Measurements from ENCODE around the gene CCDC169. TPM values are rescaled to one million over a fixed set of nuclear protein-coding genes. Genes with fewer than 3 reads are reported as not detected.

CCDC169 gene
- total and polyA plus RNA-seq, 2 experiments from 2014 or later = 1.9 to 7.7 TPM

GRCh38 chr13:36273431-36273830 lies 24.2 kb downstream of the CCDC169 start:
- no peak overlapping the region for H3K27ac ChIP-seq
- no peak for DNase-seq (ENCODE audit: low spot score)
- WGBS (ENCODE audit: low lambda C conversion rate, missing lambda C conversion rate) = 89% methylated on average over 2 of the region's 2 CpGs
- H4K20me1 ChIP-seq (ENCODE audit: insufficient read depth, poor library complexity, severe bottlenecking) = no peaks in the 10 kb centered on the region
- no peak for TF ChIP-seq CTCF (IDR thresholded peaks at IDR 0.05; ENCODE audit: poor library complexity)
- H3K9me2 ChIP-seq (replicated peaks; ENCODE audit: insufficient read depth) = no peaks in the 10 kb centered on the region
- H2AFZ ChIP-seq = no peak overlapping the region
- H3K4me3 ChIP-seq = no peak overlapping the region
- H3K4me1 ChIP-seq (ENCODE audit: insufficient read depth) = no peaks in the 10 kb centered on the region
- no peaks in the 10 kb centered on the region for H3K9me3 ChIP-seq (ENCODE audit: low read depth)
- H3K4me2 ChIP-seq = no peak overlapping the region
- no peaks in the 10 kb centered on the region for H3K27me3 ChIP-seq
- no peaks in the 10 kb centered on the region for H3K79me2 ChIP-seq
- H3K36me3 ChIP-seq (replicated peaks; ENCODE audit: insufficient read depth, low read depth) = no peaks in the 10 kb centered on the region

- Histone ChIP-seq H3K9me3 (ENCODE audit: low read depth) (no peaks in the 10 kb centered on the region), H3K36me3 (replicated peaks; ENCODE audit: insufficient read depth, low read depth) (no peaks in the 10 kb centered on the region), H3K27ac (no peak overlapping the region), H3K4me2 (no peak overlapping the region), H3K27me3 (no peaks in the 10 kb centered on the region), H3K4me3 (no peak overlapping the region), H4K20me1 (ENCODE audit: insufficient read depth, poor library complexity, severe bottlenecking) (no peaks in the 10 kb centered on the region), H3K79me2 (no peaks in the 10 kb centered on the region), H3K4me1 (ENCODE audit: insufficient read depth) (no peaks in the 10 kb centered on the region), H2AFZ (no peak overlapping the region), H3K9me2 (replicated peaks; ENCODE audit: insufficient read depth) (no peaks in the 10 kb centered on the region)
- TF ChIP-seq EZH2 (IDR thresholded peaks at IDR 0.05; ENCODE audit: borderline replicate concordance) (no peak), CTCF (IDR thresholded peaks at IDR 0.05; ENCODE audit: poor library complexity) (no peak), EZH2phosphoT487 (IDR thresholded peaks at IDR 0.05; ENCODE audit: low read depth, severe bottlenecking, unreplicated experiment) (no peak)
- DNase-seq (ENCODE audit: low spot score) = no peak
Observed at GRCh38 chr13:36261976-36262375, 35.6 kb downstream of the CCDC169 start.

GRCh38 chr13:36261011-36261410 lies 36.6 kb downstream of the CCDC169 start:
- Histone ChIP-seq H3K4me3 (no peak overlapping the region), H3K36me3 (replicated peaks; ENCODE audit: insufficient read depth, low read depth) (no peaks in the 10 kb centered on the region), H3K79me2 (no peaks in the 10 kb centered on the region), H3K9me3 (ENCODE audit: low read depth) (no peaks in the 10 kb centered on the region), H3K4me2 (no peak overlapping the region), H3K4me1 (ENCODE audit: insufficient read depth) (no peaks in the 10 kb centered on the region), H3K9me2 (replicated peaks; ENCODE audit: insufficient read depth) (no peaks in the 10 kb centered on the region), H2AFZ (no peak overlapping the region), H4K20me1 (ENCODE audit: insufficient read depth, poor library complexity, severe bottlenecking) (no peaks in the 10 kb centered on the region), H3K27me3 (no peaks in the 10 kb centered on the region), H3K27ac (no peak overlapping the region)
- no peak for DNase-seq (ENCODE audit: low spot score)
- TF ChIP-seq EZH2phosphoT487 (IDR thresholded peaks at IDR 0.05; ENCODE audit: low read depth, severe bottlenecking, unreplicated experiment) = no peak
- no peak for TF ChIP-seq EZH2 (IDR thresholded peaks at IDR 0.05; ENCODE audit: borderline replicate concordance)
- no peak for TF ChIP-seq CTCF (IDR thresholded peaks at IDR 0.05; ENCODE audit: poor library complexity)
- 92% methylated on average over 3 of the region's 3 CpGs for WGBS (ENCODE audit: low lambda C conversion rate, missing lambda C conversion rate)

Measured in hepatocyte (in vitro differentiated cells).